Skeletal muscle satellite cell (primary cell): ENCODE measurements around the gene MYO9B.

Source experiments
- H3K27me3 ChIP-seq: 2 replicates; pipeline ENCODE4 v1.7.0; 2013; ENCODE audit warnings: low read length; ENCODE audit not compliant: control insufficient read depth, insufficient read depth
- H3K36me3 ChIP-seq: 2 replicates; pipeline ENCODE4 v1.7.0; 2013; ENCODE audit warnings: mild to moderate bottlenecking, control low read depth, low read length; ENCODE audit not compliant: insufficient read depth
- H3K4me1 ChIP-seq: 2 replicates; pipeline ENCODE4 v1.7.0; 2013; ENCODE audit warnings: low read length; ENCODE audit not compliant: control insufficient read depth, insufficient read depth
- H3K4me2 ChIP-seq: 2 replicates; pipeline ENCODE4 v1.7.0; 2013; ENCODE audit warnings: mild to moderate bottlenecking, low read length
- H3K4me3 ChIP-seq: 2 replicates; pipeline ENCODE4 v1.7.0; 2013; ENCODE audit warnings: low read length
- H3K9ac ChIP-seq: 2 replicates; pipeline ENCODE4 v1.7.0; 2013; ENCODE audit warnings: mild to moderate bottlenecking, low read depth, low read length, moderate library complexity
- H3K9me3 ChIP-seq: replicated peaks from 2 replicates; pipeline ENCODE4 v1.7.0; 2013; ENCODE audit warnings: mild to moderate bottlenecking, control low read depth, low read length

Gene MYO9B

GRCh38 chr19:17110599-17110966, 35.0 kb downstream of the MYO9B start:
- Histone ChIP-seq H3K36me3 (peaks cover 29% of the 10 kb centered on the region), H3K27me3 (no peaks in the 10 kb centered on the region), H3K4me3 (no peak overlapping the region), H3K9ac (no peak overlapping the region), H3K9me3 (no peaks in the 10 kb centered on the region), H3K4me2 (no peak overlapping the region), H3K4me1 (peaks cover 22% of the 10 kb centered on the region)

- no peaks in the 10 kb centered on the region for H3K27me3 ChIP-seq
- H3K36me3 ChIP-seq = peaks cover 33% of the 10 kb centered on the region
- H3K4me3 ChIP-seq = no peak overlapping the region
- H3K9ac ChIP-seq = no peak overlapping the region
- peaks cover 22% of the 10 kb centered on the region for H3K4me1 ChIP-seq
- no peak overlapping the region for H3K4me2 ChIP-seq
- no peaks in the 10 kb centered on the region for H3K9me3 ChIP-seq
These were observed 36.2 kb downstream of the MYO9B start for GRCh38 chr19:17111766-17112165.

GRCh38 chr19:17112271-17112670, 36.7 kb downstream of the MYO9B start:
- no peaks in the 10 kb centered on the region for H3K9me3 ChIP-seq
- H3K27me3 ChIP-seq = no peaks in the 10 kb centered on the region
- H3K4me3 ChIP-seq = no peak overlapping the region
- H3K4me1 ChIP-seq = peaks cover 22% of the 10 kb centered on the region
- H3K4me2 ChIP-seq = no peak overlapping the region
- peaks cover 33% of the 10 kb centered on the region for H3K36me3 ChIP-seq
- H3K9ac ChIP-seq = no peak overlapping the region

DNA sequence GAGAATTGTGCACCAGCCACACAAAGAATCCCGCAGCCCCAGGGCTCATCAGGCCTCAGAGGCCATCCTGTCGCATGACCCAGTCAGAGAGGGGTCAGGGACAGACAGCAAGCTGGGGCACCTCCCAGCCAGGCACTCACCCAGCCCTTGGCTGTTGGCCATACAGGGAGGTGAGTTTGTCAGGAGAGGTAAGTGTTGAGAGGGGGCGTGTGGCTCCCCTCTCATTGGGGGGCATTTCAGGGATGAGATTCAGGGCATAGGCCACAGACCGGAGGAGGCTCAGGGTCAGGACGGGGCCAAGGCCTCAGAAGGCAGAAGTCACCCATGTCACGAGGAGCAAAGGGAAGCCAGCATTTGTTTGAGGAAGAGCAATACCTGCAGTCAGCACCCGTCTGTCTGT, 37.1 kb downstream of the MYO9B start:
- Histone ChIP-seq H3K9ac (no peak overlapping the region), H3K27me3 (no peaks in the 10 kb centered on the region), H3K4me2 (no peak overlapping the region), H3K4me1 (peaks cover 20% of the 10 kb centered on the region), H3K4me3 (no peak overlapping the region), H3K9me3 (no peaks in the 10 kb centered on the region), H3K36me3 (peaks cover 33% of the 10 kb centered on the region)

DNA sequence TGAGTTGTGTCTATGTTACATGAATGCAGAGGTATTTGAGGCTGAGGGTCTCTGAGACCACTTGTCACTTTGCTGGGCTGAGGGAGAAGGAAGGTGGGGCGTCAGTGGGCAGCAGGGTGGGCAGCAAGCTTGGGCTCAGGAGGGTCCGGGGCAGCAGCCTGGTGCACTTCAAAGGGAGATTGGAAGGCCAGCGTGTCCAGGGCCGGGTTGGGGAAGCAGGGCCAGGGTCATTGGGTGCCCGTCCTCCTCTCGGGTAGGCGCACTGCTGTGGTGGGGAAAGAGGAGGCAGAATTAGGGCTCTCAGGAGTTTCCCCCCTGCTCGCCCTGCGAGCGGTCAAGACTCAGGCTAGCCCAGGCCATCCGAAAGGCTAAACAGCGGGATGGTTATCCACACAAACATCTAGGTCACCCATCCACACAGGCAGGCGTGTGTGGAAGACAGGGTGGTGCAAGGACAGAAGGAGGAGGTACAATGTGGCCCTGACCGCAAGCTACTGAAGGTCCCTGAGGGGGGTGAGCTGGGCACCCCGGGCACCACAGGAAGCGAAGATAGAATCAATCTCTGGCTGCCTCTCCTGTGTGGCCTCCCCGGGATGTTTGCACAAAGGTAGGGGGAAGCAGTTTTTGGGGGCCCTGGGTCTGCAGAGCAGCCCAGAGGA, 37.7 kb downstream of the MYO9B start:
- Histone ChIP-seq H3K4me1 (peaks cover 18% of the 10 kb centered on the region), H3K36me3 (peaks cover 33% of the 10 kb centered on the region), H3K27me3 (no peaks in the 10 kb centered on the region), H3K9me3 (no peaks in the 10 kb centered on the region), H3K4me2 (no peak overlapping the region), H3K9ac (no peak overlapping the region), H3K4me3 (no peak overlapping the region)

GRCh38 chr19:17114414-17114831, 38.8 kb downstream of the MYO9B start:
- Histone ChIP-seq H3K4me3 (no peak overlapping the region), H3K9me3 (no peaks in the 10 kb centered on the region), H3K9ac (no peak overlapping the region), H3K36me3 (peaks cover 40% of the 10 kb centered on the region), H3K4me1 (peaks cover 8% of the 10 kb centered on the region), H3K27me3 (no peaks in the 10 kb centered on the region), H3K4me2 (no peak overlapping the region)

DNA sequence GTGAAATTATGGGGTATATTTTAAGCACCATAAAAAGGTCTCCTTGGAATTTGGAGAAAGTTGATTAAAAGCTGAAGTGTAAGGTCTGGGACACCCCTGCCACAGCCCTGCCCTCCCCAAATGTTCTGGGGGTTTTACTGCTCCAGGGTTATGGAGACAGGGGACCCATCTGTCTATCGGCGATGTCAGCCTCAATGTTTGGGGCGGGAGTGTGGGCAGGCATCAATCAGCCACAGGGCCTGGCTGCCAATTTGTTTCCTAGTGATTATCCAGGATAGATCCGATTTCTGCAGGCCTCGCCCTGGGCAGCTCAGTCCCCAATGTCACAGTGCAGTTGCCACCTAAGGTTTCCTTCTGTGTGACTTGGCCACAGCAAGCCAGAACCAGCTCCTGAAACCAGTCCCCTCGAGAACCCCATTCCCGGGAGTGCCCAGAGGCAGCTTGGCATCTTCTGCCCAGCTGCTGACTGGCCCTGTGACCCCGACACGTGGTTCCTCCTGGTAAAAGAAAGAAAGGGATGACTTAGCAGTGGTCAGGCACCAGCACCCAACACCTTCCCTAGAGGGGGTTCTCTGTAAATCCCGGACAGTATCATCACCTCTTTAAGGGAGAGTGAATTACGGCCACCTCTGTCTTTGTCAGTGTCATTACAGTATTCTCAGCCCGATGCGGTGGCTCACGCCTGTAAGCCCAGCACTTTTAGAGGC, 41.6 kb downstream of the MYO9B start:
- peaks cover 6% of the 10 kb centered on the region for H3K4me1 ChIP-seq
- H3K4me2 ChIP-seq = no peak overlapping the region
- H3K36me3 ChIP-seq = peaks cover 29% of the 10 kb centered on the region
- H3K9ac ChIP-seq = peak overlapping the region; percentile 23
- H3K27me3 ChIP-seq = no peaks in the 10 kb centered on the region
- H3K4me3 ChIP-seq = no peak overlapping the region
- no peaks in the 10 kb centered on the region for H3K9me3 ChIP-seq

GRCh38 chr19:17118957-17119356, 43.4 kb downstream of the MYO9B start:
- peaks cover 26% of the 10 kb centered on the region for H3K36me3 ChIP-seq
- no peak overlapping the region for H3K4me2 ChIP-seq
- H3K9me3 ChIP-seq = no peaks in the 10 kb centered on the region

GRCh38 chr19:17121736-17122293, 46.2 kb downstream of the MYO9B start:
- no peaks in the 10 kb centered on the region for H3K9me3 ChIP-seq
- H3K27me3 ChIP-seq = no peaks in the 10 kb centered on the region
- H3K9ac ChIP-seq = no peak overlapping the region
- H3K4me1 ChIP-seq = peaks cover 25% of the 10 kb centered on the region
- H3K36me3 ChIP-seq = peaks cover 12% of the 10 kb centered on the region
- no peak overlapping the region for H3K4me3 ChIP-seq
- no peak overlapping the region for H3K4me2 ChIP-seq

More at GRCh38 chr19:17118957-17119356, 43.4 kb downstream of the MYO9B start:
- Histone ChIP-seq H3K9ac (no peak overlapping the region), H3K27me3 (no peaks in the 10 kb centered on the region), H3K4me1 (peaks cover 6% of the 10 kb centered on the region), H3K4me3 (no peak overlapping the region)

DNA sequence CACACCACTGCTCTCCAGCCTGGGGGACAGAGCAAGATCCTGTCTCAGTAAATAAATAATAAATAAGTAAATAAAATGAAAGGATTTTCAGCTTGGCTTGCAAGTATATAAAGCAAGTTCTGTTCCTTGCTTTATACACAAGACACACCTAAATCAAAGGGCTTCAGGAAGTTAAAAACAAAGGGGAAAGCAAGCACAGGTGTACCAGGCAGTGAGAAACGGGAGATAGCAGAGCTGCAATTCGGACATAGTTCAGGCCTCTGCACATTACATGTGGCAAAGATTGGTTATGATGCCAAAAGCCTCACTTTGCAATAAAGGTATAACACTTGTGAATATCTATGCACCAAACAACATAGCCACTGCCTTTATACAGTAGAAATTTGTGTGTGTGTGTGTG, 47.5 kb downstream of the MYO9B start:
- Histone ChIP-seq H3K4me2 (no peak overlapping the region), H3K9me3 (no peaks in the 10 kb centered on the region), H3K4me1 (peaks cover 20% of the 10 kb centered on the region), H3K4me3 (no peak overlapping the region), H3K27me3 (no peaks in the 10 kb centered on the region), H3K36me3 (peaks cover 18% of the 10 kb centered on the region), H3K9ac (no peak overlapping the region)

DNA sequence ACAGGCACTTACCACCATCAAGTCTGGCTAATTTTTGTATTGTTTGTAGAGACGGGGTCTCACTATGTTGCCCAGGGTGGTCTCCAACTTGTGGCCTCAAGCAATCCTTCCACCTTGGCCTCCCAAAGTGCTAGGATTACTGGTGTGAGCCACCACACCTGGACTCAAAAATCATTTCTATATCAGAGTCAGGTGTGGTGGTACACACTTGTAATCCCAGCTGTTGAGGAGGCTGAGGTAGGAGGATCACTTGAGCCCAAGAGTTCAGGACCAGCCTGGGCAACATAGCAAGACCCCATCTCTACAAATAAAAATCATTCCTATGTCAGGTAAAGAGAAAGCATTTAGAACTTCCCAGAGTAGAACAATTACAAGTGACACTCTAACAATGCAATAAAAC, 48.4 kb downstream of the MYO9B start:
- Histone ChIP-seq H3K36me3 (peaks cover 20% of the 10 kb centered on the region), H3K9me3 (no peaks in the 10 kb centered on the region), H3K4me2 (no peak overlapping the region), H3K9ac (no peak overlapping the region), H3K4me1 (peaks cover 20% of the 10 kb centered on the region), H3K27me3 (no peaks in the 10 kb centered on the region), H3K4me3 (no peak overlapping the region)
